ENCODE data around the gene DLK2.

The DLK2 gene

GRCh38 chr6:43405354-43405753, 50.0 kb downstream of the DLK2 start:
- Histone ChIP-seq H3K4me3 (ENCODE audit: low read length) (no peak overlapping the region), H3K79me2 (ENCODE audit: control insufficient read depth, low read length) (peaks cover 6% of the 10 kb centered on the region; the same call in 1 of the 2 replicates), H3K9me3 (ENCODE audit: control insufficient read depth, insufficient read depth, low read length) (no peaks in the 10 kb centered on the region), H3K4me2 (ENCODE audit: low read length) (no peak overlapping the region), H3K4me1 (ENCODE audit: control insufficient read depth, low read length) (no peaks in the 10 kb centered on the region), H3F3A (ENCODE audit: control insufficient read depth, insufficient read depth) (peaks cover 4% of the 10 kb centered on the region; the same call in 1 of the 2 replicates), H3K27me3 (ENCODE audit: control insufficient read depth, low read length) (no peaks in the 10 kb centered on the region), H3K9me2 (replicated peaks; ENCODE audit: control insufficient read depth, low read length) (no peaks in the 10 kb centered on the region), H3K27ac (ENCODE audit: low read depth, low read length) (no peak overlapping the region), H3K36me3 (ENCODE audit: control insufficient read depth, low read length) (peaks cover 87% of the 10 kb centered on the region), H4K20me1 (ENCODE audit: control insufficient read depth, insufficient read depth, low read depth, low read length) (no peaks in the 10 kb centered on the region)
- TF ChIP-seq, protein P1, sequence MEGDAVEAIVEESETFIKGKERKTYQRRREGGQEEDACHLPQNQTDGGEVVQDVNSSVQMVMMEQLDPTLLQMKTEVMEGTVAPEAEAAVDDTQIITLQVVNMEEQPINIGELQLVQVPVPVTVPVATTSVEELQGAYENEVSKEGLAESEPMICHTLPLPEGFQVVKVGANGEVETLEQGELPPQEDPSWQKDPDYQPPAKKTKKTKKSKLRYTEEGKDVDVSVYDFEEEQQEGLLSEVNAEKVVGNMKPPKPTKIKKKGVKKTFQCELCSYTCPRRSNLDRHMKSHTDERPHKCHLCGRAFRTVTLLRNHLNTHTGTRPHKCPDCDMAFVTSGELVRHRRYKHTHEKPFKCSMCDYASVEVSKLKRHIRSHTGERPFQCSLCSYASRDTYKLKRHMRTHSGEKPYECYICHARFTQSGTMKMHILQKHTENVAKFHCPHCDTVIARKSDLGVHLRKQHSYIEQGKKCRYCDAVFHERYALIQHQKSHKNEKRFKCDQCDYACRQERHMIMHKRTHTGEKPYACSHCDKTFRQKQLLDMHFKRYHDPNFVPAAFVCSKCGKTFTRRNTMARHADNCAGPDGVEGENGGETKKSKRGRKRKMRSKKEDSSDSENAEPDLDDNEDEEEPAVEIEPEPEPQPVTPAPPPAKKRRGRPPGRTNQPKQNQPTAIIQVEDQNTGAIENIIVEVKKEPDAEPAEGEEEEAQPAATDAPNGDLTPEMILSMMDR (IDR thresholded peaks at IDR 0.05; ENCODE audit: low read depth, low read length, poor library complexity, severe bottlenecking), result no peak
- TF ChIP-seq EZH2phosphoT487 (IDR thresholded peaks at IDR 0.05; ENCODE audit: borderline replicate concordance, low read length), result no peak

- Histone ChIP-seq H3F3A (ENCODE audit: control insufficient read depth, insufficient read depth) (no peaks in the 10 kb centered on the region), H3K36me3 (ENCODE audit: control insufficient read depth, low read length) (peaks cover 91% of the 10 kb centered on the region), H3K4me3 (ENCODE audit: low read length) (no peak overlapping the region), H3K9me3 (ENCODE audit: control insufficient read depth, insufficient read depth, low read length) (no peaks in the 10 kb centered on the region), H3K9me2 (replicated peaks; ENCODE audit: control insufficient read depth, low read length) (no peaks in the 10 kb centered on the region), H4K20me1 (ENCODE audit: control insufficient read depth, insufficient read depth, low read depth, low read length) (no peaks in the 10 kb centered on the region), H3K4me1 (ENCODE audit: control insufficient read depth, low read length) (peaks cover 4% of the 10 kb centered on the region), H3K79me2 (ENCODE audit: control insufficient read depth, low read length) (peaks cover 16% of the 10 kb centered on the region), H3K27ac (ENCODE audit: low read depth, low read length) (no peak overlapping the region), H3K4me2 (ENCODE audit: low read length) (no peak overlapping the region), H3K27me3 (ENCODE audit: control insufficient read depth, low read length) (no peaks in the 10 kb centered on the region)
- TF ChIP-seq EZH2phosphoT487 (IDR thresholded peaks at IDR 0.05; ENCODE audit: borderline replicate concordance, low read length), result no peak
- TF ChIP-seq, protein P1 (IDR thresholded peaks at IDR 0.05; ENCODE audit: low read depth, low read length, poor library complexity, severe bottlenecking), result no peak
Observed at GRCh38 chr6:43402820-43403219, 52.5 kb downstream of the DLK2 start.

DNA sequence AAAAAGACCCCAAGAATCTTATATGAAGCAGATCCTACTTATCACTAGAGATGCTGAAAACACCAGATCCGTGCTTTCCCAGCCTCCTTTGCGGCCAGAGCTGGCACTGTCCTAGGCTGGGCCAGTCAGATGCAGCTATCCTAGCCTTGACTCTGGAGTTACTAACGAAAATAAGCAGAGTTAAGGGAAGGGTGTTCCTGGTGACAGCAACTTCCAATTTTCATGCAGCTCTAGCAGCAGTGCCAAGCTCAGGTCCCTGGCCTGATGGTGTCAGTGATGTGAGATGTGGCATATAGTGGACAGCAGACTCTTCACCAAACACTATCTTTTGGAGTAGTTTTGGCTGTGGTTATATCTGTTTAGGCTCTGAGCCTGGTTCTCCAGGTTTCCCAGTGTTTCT, 53.6 kb downstream of the DLK2 start:
- no peak overlapping the region for H3K4me3 ChIP-seq (ENCODE audit: low read length)
- H4K20me1 ChIP-seq (ENCODE audit: control insufficient read depth, insufficient read depth, low read depth, low read length), result no peaks in the 10 kb centered on the region
- H3K9me2 ChIP-seq (replicated peaks; ENCODE audit: control insufficient read depth, low read length), result no peaks in the 10 kb centered on the region
- peaks cover 23% of the 10 kb centered on the region for H3K79me2 ChIP-seq (ENCODE audit: control insufficient read depth, low read length)
- H3F3A ChIP-seq (ENCODE audit: control insufficient read depth, insufficient read depth), result peaks cover 5% of the 10 kb centered on the region
- H3K4me2 ChIP-seq (ENCODE audit: low read length), result no peak overlapping the region
- H3K27me3 ChIP-seq (ENCODE audit: control insufficient read depth, low read length), result no peaks in the 10 kb centered on the region
- H3K27ac ChIP-seq (ENCODE audit: low read depth, low read length), result no peak overlapping the region
- peaks cover 15% of the 10 kb centered on the region for H3K4me1 ChIP-seq (ENCODE audit: control insufficient read depth, low read length)
- no peaks in the 10 kb centered on the region for H3K9me3 ChIP-seq (ENCODE audit: control insufficient read depth, insufficient read depth, low read length)
- peaks cover 90% of the 10 kb centered on the region for H3K36me3 ChIP-seq (ENCODE audit: control insufficient read depth, low read length)
- no peak for TF ChIP-seq EZH2phosphoT487 (IDR thresholded peaks at IDR 0.05; ENCODE audit: borderline replicate concordance, low read length)
- TF ChIP-seq, protein P1 (IDR thresholded peaks at IDR 0.05; ENCODE audit: low read depth, low read length, poor library complexity, severe bottlenecking), result no peak
